Fibroblast of skin of right biceps (primary cell): ENCODE data around the gene NDRG2.
A peak's percentile ranks its signal among the peaks of the same experiment; 100 is the strongest.

ENCODE experiments used
- DNase-seq: peaks from one replicate; pipeline ENCODE4 v3.0.0-alpha.2; 2013

The NDRG2 gene

DNA sequence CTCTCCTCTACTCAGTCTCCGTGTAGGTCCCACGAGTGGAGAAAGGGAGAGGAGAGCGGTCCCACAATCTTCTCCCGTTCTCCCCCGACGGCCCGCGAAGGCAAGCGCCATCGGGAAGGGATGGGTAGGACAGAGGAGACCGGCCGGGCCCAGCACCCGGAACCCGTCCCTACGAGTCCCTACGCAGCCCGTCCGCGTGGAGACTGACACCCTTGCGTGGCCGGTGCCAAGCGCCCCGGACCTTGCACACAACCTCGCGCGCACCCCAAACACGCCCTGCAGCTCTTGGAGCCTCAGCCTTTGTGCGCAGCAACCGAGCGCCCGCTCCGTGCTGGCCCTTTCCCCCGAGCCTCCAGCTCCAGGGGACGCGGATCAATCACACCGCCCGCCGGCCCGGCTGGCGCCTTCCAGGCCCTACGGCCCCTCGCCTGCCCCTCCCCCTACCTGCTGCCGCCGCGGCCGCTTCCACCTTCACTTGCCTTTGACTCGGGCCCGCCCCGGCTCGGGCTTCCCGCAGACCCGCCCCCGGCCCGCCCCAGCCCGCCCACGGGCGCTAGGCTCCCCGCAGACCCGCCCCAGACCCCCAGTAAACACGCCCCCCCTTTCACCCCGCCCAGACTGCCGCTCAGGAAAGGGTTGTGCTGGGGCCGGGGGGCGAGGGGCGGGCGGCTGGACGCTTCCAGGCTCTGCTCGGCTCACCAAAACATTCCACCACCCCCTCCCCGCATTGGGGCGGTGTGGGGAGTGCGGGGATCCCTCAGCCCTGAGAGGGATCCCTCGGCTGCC, at the start of gene NDRG2:
NDRG2 (minus strand) TSS at position 477 of the 786 bp plus-strand sequence. CDS start 1,746 bp downstream, outside the sequence.
- peak; percentile 36 for DNase-seq

DNA sequence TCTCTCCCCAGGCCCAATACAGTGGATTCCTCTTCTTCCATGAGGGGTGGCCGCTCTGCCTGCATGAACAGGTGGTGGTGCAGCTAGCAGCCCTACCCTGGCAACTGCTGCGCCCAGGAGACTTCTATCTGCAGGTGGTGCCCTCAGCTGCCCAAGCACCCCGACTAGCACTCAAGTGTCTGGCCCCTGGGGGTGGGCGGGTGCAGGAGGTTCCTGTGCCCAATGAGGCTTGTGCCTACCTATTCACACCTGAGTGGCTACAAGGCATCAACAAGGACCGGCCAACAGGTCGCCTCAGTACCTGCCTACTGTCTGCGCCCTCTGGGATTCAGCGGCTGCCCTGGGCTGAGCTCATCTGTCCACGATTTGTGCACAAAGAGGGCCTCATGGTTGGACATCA, 49.1 kb upstream of the NDRG2 start:
- DNase-seq: no peak

DNA sequence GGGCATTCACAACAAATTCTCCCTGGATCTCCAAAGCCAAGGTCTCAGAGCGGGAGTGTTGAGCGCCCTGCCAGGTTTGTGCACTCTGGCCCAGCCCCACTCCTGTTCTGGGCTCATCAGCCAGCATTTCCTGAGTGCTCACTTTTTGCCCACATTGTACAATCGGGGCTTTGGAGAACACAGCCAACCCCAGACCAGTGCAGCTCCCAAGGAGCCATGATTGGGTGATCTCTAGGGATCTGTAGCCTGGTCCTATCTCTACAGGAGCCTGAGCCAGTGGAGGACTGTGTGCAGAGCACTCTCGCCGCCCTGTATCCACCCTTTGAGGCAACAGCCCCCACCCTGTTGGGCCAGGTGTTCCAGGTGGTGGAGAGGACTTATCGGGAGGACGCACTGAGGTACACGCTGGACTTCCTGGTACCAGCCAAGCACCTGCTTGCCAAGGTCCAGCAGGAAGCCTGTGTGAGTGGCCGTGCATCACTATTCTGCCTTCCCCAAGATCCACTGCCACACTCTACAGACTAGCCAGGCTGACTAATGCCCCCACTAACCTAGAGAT, 48.0 kb upstream of the NDRG2 start:
- no peak for DNase-seq

DNA sequence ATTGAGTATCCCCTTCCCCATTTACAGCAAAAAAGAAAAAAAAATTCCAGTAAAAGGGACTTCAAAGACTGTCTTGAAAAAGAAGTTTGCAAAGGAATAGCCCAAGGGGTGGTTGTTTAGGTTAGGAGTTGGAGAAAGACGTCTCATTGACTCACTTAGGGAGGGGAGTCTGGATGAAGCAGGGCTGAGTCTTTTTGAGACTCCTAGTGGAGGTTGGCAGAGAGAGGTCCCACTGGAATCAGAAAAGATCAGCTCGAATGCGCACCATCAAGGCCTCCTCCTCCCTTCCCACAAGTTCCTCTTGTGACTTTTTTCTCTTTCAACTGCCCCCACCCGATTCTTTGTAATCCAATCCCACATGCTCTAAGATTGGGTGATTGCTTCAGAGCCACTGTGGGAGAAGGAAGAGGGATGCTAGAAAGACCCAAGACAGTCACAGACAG, 47.2 kb upstream of the NDRG2 start:
- peak; percentile 86 for DNase-seq

DNA sequence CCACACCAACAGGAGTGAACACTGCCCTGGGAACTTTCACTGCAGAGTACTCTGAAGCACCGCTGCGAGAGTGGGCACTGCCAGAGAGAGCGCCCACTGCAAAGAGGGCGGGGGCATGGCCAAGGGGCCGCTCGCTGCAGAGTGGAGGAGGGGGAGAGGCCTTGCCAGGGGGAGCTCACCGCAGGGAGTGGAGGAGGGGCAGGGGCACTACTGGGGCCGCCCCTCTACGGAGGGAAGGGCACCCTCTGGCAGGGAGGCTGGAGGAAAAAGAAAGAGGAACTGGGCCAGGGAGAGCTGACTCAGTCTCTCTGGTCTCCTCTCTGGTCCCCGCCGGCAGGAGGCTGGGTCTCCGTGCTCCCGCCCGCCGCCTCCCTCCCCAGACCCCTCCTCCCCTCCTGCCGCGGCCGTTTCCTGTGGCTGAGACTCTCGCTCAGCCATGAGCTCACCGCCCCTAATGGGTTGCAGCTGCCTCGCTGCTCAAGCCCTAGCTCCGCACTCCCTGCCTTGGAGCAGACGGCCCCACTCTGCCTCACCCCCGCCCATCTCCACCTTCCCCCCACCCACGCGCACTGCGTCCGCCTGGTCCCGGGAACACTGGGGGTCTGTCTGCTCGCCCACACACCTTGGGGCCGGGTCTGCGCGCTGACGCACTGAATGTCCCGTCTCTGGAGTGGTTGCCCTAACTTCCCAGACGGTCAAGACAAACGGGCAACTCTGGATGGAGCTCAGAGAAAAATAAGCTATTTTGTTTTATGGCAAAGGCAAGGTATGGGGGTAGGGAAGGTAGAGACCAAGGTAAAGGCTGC, 46.6 kb upstream of the NDRG2 start:
- DNase-seq: peak; percentile 97

DNA sequence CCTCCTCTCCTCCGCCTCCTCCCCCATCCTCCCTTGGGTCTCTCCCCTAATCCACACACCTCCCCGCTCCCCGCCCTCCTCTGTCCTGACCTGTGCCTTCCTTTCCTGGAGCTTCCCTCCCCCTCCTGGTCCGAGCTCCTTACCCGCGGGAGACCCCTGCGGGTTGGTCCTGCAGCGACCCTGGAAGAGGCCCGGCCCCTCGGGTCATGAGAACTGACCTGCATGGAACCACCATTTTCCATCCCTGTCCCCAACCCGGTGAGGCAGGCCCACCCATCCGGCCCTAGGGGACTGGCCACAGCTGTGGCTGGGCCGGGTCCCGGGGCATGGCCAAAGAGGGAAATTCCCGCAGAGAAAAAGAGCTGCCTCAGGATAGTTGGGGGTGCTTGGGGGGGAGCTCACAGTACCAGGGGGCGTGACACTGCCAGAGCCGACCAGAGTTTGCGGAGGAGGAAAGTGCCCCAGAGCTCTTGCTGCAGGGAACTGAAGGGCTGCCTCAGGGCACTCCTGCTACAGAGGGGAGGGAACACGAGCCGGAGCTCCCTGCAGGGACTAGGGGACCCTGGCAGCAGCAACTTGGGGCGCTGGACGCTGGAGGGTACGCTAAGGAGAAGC, 45.9 kb upstream of the NDRG2 start:
- DNase-seq: peak; percentile 56

DNA sequence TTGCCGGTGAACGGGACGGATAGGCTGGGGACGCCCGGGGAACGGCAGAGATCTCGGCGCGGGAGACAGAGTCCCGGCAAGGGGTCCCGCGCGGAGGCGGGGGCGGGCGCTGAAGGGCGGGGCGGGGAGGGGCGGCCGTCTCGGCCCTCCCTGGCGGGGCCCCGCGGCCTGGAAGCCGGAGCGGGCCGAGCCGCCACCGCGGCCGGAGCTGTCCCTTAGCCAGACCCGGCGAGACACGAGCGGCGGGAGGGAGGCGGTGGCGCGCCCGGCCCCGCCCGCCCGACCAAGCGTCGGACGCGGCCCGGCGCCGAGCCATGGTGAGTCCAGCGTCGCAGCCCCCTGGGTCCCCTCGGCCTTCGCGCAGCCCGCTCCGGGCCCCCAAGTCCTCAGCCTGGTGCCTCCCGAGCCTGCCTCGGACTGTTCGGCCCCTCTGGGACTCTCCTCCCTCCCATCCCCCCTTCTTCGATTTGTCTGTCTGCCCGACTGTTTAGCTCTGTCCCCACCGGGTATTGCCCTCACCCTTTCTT, 45.3 kb upstream of the NDRG2 start, which contains the start of gene ARHGEF40:
ARHGEF40 (plus strand) TSS at position 222 of the 527 bp plus-strand sequence; CDS start at position 315, 93 bp downstream.
- DNase-seq: peak; percentile 66

DNA sequence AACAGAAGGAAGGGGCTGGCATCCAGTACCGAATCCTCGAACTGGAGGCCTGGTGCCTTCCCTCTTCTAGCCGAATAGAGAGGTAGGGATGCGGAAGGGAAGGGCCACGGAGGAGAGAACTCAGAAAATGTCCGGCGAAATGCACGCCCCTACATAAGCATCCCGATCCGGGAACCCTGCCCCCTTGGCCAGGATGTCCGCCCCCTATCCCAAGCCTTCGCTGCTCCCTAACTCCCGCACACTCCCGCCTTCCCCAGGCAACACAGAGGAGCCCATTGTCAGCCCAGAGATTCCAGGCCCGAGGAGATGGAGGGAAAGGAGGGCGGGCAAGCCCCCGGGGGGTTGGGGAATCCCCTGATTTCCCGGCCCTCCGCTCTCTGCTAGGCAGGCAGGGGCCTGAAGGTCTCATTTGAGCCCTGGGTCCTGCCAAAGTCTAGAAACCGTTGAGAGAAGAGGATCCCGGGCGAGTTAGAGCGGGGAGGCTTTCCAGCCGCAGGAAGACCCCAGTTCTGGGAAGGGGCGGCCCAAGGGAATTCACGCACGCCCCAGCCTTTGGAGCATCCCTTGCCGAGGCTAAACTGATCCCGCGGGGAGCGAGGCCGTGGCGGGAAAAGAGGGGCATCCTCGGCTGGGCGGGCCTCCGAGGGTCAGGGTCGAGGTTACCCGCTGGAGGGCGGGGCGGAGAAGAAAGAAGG, 44.7 kb upstream of the NDRG2 start:
- DNase-seq: peak; percentile 48

DNA sequence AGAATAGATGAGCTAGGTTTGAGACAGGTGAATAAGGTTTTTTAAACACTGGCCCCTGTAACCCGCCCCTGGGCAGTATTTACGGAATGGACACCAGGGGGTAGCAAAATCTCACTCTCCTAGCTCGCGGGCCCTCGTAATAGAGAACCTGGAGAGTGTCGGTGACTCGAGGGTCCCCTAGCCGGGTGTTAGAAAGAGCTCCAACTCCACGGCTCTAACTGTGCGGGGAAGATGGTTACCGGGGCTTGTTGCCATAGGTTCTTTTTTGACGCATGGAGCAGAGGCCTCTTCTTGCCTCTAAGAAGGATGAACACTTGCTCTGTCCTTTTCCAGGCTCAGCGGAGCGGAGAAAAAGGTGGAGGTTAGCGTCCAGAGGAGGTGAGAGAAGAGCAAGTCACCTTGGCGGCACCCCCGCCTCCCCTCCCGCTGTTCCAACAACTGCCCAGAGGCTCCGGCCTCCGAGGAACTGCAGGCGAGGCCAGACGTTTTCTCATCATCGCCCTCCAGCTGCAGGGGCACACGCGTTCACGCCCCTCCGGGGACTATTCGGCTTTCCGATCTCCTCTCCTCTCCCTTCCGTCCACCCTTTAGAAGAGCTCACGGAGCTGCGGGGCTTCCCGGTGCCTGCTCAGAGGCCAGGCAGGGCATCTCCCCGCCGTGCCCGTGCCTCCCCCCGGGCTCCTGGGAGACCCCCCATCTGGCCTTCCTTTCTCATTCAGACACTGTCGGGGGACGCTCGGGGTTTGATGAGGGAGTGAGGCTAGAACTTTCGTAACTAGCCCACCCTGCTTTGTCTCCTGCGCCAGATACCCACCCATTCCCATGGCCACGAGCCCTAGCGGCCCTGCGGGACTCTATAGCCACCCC, 43.9 kb upstream of the NDRG2 start:
- DNase-seq: peak; percentile 72

DNA sequence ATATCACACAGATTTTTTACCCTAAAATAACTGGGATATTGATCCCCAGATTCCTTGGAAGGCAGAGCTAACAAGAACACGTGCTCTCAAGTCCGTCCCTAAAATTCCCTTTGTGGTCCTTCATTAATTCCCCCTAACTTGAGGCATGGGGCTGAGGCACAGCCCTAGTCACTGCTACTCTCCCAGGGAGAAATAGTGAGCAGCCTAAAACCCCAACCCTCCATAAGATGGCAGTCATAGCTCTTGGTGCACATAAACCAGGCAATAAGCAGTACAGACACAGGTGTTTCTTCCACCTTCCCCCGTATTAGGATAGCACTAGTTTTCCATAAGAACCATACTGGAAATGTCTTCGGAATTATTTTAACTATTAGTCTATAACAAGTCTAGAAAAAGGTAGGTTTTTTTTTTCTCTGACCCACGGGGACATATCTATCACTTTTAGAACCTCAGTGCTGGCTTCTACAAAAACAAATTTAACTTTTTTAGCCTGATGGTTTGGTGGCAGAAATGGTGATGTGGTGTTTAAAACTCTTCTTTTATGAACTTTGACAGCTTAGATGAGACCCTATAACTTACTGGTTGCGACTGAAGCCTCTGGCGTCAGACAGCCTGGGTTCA, 42.1 kb upstream of the NDRG2 start:
- no peak for DNase-seq

DNA sequence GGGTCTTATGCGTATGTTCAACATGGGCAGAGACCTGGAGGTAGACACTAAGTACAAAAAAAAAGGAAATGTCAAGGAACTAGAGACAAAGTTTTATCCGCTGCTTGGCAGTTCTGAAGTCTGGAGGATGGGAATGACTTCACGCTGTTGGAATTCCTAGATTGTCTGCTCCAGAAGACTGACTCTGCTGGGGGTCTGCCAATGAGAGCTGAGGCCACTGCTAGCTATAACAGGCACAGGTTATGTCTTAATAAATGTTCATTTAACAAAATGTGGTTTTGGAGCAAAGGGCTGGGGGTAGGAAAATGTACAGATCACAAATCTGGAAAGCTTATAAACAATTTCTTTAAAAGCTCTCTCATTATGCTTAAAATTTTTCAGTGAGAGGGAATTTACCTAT, 38.6 kb upstream of the NDRG2 start:
- peak; percentile 94 for DNase-seq

DNA sequence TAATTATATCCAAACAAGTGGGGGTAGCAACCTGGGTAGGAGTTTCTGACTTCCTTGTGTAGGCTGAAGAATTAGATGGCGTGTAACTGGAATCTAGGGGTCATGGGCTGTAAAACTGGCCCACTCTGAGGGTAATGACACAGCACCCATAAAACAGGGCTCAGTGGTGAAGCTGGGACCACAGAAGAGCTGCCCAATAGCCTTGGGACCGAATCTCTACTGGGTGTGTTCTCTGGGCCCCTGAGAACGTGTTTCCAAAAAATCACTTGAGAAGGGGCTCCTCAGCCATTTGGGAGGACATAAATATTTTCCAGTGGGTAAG, 36.4 kb upstream of the NDRG2 start:
- no peak for DNase-seq

DNA sequence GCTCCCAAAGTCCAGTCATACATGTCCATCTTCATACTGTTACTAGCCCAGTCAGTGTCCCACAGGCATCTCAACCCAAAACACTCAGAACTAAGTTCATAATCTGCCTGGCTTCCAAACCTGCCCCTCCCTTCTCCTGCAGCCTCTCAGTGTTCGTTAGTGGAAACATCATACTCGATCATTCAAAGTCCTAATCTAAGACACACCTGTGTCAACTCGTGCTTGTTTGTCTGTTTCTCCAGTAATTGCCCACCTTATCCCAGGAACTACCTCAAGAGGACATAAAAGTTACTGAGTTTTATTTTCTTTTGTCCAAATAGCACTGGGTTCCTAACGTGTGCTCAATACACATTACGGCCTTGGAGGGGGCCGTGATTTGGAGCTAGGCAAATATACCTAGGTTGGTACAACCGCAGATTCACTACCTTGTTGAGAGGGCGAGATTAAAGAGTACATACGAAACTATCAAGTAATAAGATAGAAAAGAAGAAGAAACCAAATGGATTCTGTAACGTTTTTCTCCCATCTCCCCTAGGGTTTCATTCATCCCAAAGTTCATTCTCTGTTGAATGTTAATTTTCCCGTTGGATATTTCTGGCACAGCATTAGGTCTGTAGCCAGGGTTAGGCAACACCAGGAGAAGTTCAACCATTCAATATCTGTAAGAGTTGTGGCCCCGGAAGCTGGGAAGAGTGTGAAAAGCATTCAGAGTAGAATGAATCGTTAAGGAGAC, 35.9 kb upstream of the NDRG2 start:
- no peak for DNase-seq

DNA sequence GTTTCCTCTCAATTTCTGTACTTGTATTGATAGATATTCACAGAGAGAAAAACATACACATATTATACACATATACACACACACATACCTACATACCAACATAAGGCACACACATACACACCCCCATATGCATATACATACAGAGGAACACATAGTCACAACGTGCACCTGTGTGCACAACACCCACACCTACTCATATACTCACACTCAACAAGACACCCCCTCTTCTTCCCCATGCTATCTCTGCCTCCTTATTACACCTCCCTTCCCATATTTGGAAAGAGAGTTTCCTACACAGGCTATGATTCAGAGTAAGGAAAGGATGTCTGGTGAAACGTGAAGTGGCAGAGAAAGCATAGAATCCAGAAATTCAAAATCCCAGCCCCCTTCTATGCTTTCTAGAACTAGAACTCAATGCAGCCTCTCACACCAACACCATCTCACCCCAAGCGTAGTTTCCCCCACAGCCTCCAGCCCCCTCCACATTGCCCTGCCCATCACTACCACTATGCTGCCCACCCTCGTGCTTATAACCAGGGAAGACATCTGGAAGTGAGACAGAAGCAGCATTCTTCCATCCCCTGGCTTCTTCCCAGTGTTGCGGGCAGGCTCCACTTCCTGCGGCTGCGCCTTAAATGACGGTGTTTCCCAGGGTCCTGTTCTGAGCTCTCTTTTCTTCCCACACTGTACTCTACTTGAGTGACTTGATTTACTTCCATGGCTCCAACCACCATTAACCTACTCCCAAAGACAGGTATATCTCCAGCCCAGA, 35.2 kb upstream of the NDRG2 start:
- DNase-seq: peak; percentile 41

DNA sequence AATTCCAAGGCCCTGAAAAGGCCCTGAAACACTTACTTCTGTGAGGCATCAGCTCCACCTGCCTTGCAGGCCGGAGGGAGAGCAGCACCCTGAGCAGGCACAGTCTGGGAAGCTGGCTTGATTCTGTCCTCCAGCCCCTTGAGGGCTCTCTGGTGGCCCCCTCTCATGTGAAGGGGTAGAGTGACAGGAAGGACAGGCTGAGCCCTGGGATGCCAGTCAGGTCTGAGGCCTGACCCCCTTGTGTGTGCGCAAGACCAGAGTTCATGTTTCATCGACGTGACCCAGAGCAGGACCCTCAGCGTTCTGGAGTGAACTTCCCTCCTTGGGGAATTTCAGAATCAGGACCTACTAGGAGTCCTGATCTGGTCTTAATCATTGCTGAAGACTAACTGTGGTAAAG, 34.0 kb upstream of the NDRG2 start:
- no peak for DNase-seq

DNA sequence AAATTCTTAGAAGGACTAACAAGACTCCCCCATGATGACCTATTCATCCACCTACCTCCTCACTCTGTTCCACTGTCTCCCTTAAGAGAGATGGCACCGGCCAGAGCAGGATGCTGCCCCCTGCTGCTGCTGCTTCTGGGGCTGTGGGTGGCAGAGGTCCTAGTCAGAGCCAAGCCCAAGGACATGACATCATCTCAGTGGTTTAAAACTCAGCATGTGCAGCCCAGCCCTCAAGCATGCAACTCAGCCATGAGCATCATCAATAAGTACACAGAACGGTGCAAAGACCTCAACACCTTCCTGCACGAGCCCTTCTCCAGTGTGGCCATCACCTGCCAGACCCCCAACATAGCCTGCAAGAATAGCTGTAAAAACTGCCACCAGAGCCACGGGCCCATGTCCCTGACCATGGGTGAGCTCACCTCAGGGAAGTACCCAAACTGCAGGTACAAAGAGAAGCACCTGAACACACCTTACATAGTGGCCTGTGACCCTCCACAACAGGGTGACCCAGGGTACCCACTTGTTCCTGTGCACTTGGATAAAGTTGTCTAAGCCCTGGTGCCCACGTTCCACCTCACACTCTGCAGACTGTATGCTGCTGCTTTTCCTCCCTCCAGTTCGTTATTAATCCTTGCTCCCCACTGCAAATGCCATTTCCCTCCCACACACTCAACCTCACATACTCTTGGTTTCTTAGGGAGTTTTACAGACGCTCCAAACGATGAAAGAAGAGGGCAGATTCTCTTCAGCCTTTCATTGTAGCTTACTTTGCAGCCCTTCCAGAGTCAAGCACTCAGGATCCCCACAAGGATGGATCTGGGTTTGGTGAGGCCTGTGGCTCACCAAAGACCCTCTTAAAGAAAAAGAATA, 33.2 kb upstream of the NDRG2 start, which contains the start of gene RNASE8:
RNASE8 (plus strand) TSS at position 20 of the 873 bp plus-strand sequence; CDS start at position 91, 71 bp downstream.
- DNase-seq: peak; percentile 19

DNA sequence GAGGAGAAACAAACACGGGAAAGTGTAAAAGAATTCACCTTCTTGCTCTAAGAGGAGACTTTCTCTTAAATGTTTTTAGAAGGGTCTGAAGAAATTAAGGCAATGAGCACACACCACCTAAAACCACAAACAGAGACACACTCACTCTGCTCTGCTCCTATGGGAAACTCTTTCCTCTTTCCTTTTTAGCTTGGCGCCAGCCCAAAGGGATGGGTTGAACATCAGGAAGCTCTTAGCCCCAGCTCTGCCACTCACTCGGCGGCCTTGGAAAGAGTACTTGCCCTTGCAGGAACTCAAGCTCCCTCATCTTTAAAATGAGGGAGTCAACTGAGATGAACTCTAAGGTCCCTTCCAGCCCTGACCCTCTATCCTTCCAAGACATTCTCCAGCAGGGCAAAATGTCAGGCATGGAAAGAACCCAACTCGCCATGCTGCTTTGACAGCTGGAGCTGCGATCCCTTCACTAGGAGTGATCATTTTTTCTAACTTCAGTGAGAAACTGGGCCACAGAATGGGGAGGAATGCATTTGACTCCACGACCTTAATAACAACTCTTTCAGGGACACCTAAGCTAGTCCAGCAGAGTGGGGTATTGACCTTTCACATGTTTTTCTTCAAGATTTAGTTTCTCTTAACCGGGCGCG, 31.8 kb upstream of the NDRG2 start:
- peak; percentile 75 for DNase-seq
